ENCODE data around the gene CABLES1. TPM values are rescaled to one million over a fixed set of nuclear protein-coding genes. Genes with fewer than 3 reads are reported as not detected.

CABLES1 gene
- polyA plus RNA-seq, 1 donor (not counting 4 experiments of a cell fraction or from before 2014, with no cell fraction given) = 1.00 TPM

DNA sequence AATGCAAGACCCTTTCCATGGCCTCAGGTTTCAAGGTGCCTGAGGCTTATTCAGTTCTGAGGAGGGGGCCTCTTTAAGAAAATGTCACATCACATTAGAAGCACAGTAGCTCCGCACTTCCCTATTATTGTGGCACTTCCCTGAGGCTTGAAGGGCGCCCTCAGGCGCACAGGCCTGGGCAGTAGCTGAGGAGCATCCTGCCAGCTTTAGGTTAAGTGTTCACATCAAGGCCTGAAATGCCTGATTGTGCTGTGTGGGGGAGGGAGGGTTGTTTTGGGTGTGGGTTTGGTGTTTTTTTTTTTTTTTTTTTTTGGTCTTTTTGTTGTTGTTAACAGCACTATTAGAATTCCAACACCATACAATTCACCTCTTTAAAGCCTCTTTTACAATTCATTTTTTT is 107.9 kb downstream of the CABLES1 start:
- Histone ChIP-seq H3K4me1 (ENCODE audit: control insufficient read depth, extremely low read depth, insufficient read depth, low read length) (peaks cover 7% of the 10 kb centered on the region), H3K9me3 (ENCODE audit: control insufficient read depth, low read depth, low read length) (no peaks in the 10 kb centered on the region), H3K9me1 (ENCODE audit: control insufficient read depth, extremely low read depth, insufficient read depth, low read length) (no peaks in the 10 kb centered on the region), H3K4me2 (ENCODE audit: control insufficient read depth, extremely low read depth, insufficient read depth, low read depth, low read length) (no peak overlapping the region), H4K20me1 (ENCODE audit: control insufficient read depth, extremely low read depth, insufficient read depth, low read length) (no peaks in the 10 kb centered on the region), H3K79me2 (ENCODE audit: control insufficient read depth, insufficient read depth, low read length) (no peaks in the 10 kb centered on the region), H3K27ac (ENCODE audit: control insufficient read depth, insufficient read depth, low read length) (no peak overlapping the region), H3K4me3 (ENCODE audit: control insufficient read depth in 2 of 3, extremely low read depth in 1 of 3, insufficient read depth in 2 of 3, low read depth in 1 of 3, low read length in 3 of 3) (no peak overlapping the region), H2AFZ (ENCODE audit: control insufficient read depth, low read length) (no peak overlapping the region), H3K9ac (ENCODE audit: control insufficient read depth, extremely low read depth, insufficient read depth, low read length) (no peak overlapping the region), H3K36me3 (ENCODE audit: control insufficient read depth in 2 of 2, extremely low read depth in 1 of 2, insufficient read depth in 2 of 2, low read length in 2 of 2) (no peaks in the 10 kb centered on the region), H3K27me3 (ENCODE audit: control insufficient read depth, extremely low read depth, insufficient read depth, low read length) (no peaks in the 10 kb centered on the region)
- dilution Hi-C loops (cut with MboI; ENCODE audit: extremely low pct_ligation_motif_present, low sequenced_read_pairs) = no loop called here
- no peak for FAIRE-seq
- no peak for TF ChIP-seq EZH2 (IDR thresholded peaks at IDR 0.05; ENCODE audit: low read length)
- TF ChIP-seq, protein P1, sequence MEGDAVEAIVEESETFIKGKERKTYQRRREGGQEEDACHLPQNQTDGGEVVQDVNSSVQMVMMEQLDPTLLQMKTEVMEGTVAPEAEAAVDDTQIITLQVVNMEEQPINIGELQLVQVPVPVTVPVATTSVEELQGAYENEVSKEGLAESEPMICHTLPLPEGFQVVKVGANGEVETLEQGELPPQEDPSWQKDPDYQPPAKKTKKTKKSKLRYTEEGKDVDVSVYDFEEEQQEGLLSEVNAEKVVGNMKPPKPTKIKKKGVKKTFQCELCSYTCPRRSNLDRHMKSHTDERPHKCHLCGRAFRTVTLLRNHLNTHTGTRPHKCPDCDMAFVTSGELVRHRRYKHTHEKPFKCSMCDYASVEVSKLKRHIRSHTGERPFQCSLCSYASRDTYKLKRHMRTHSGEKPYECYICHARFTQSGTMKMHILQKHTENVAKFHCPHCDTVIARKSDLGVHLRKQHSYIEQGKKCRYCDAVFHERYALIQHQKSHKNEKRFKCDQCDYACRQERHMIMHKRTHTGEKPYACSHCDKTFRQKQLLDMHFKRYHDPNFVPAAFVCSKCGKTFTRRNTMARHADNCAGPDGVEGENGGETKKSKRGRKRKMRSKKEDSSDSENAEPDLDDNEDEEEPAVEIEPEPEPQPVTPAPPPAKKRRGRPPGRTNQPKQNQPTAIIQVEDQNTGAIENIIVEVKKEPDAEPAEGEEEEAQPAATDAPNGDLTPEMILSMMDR (optimal IDR thresholded peaks at IDR 0.05 in 1 of 3, IDR thresholded peaks at IDR 0.05 in 1 of 3, conservative IDR thresholded peaks at IDR 0.05 in 1 of 3; ENCODE audit: extremely low read depth in 1 of 3, insufficient read depth in 2 of 3, low read length in 3 of 3) = no peak
- no peak for DNase-seq (ENCODE audit: low read depth, low spot score)

DNA sequence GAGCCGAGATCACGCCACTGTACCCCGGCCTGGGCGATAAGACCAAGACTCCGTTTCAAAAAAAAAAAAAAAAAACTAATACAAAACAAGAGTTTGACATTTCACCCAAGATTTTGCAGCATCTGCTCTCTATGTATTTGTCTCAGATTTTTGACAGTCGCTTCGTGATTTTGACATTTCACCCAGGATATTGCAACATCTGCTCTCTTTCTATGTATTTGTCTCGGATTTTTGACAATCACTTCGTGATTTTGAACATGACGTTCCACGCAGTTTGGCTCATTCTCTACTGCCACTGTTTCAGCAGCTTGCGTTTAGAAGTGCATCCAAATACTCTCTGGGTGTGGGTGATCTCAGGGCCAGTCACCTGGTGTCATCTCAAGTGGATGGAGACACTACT is 108.5 kb downstream of the CABLES1 start:
- Histone ChIP-seq H3K9me1 (ENCODE audit: control insufficient read depth, extremely low read depth, insufficient read depth, low read length) (no peaks in the 10 kb centered on the region), H3K9me3 (ENCODE audit: control insufficient read depth, low read depth, low read length) (no peaks in the 10 kb centered on the region), H3K4me1 (ENCODE audit: control insufficient read depth, extremely low read depth, insufficient read depth, low read length) (peaks cover 1% of the 10 kb centered on the region), H3K9ac (ENCODE audit: control insufficient read depth, extremely low read depth, insufficient read depth, low read length) (no peak overlapping the region), H3K4me3 (ENCODE audit: control insufficient read depth in 2 of 3, extremely low read depth in 1 of 3, insufficient read depth in 2 of 3, low read depth in 1 of 3, low read length in 3 of 3) (no peak overlapping the region), H3K27me3 (ENCODE audit: control insufficient read depth, extremely low read depth, insufficient read depth, low read length) (no peaks in the 10 kb centered on the region), H4K20me1 (ENCODE audit: control insufficient read depth, extremely low read depth, insufficient read depth, low read length) (no peaks in the 10 kb centered on the region), H3K36me3 (ENCODE audit: control insufficient read depth in 2 of 2, extremely low read depth in 1 of 2, insufficient read depth in 2 of 2, low read length in 2 of 2) (no peaks in the 10 kb centered on the region), H3K27ac (ENCODE audit: control insufficient read depth, insufficient read depth, low read length) (no peak overlapping the region), H3K4me2 (ENCODE audit: control insufficient read depth, extremely low read depth, insufficient read depth, low read depth, low read length) (no peak overlapping the region), H2AFZ (ENCODE audit: control insufficient read depth, low read length) (no peak overlapping the region), H3K79me2 (ENCODE audit: control insufficient read depth, insufficient read depth, low read length) (no peaks in the 10 kb centered on the region)
- TF ChIP-seq, protein P1 (optimal IDR thresholded peaks at IDR 0.05 in 1 of 3, IDR thresholded peaks at IDR 0.05 in 1 of 3, conservative IDR thresholded peaks at IDR 0.05 in 1 of 3; ENCODE audit: extremely low read depth in 1 of 3, insufficient read depth in 2 of 3, low read length in 3 of 3) = no peak
- no peak for TF ChIP-seq EZH2 (IDR thresholded peaks at IDR 0.05; ENCODE audit: low read length)
- dilution Hi-C loops (cut with MboI; ENCODE audit: extremely low pct_ligation_motif_present, low sequenced_read_pairs) = no loop called here
- DNase-seq (ENCODE audit: low read depth, low spot score) (no peak), FAIRE-seq (no peak)

All from keratinocyte (primary cell).